Stimulated activated CD4-positive, alpha-beta T cell treated with anti-CD3 and anti-CD28 coated beads, Interleukin-12 subunit alpha, Interleukin-12 subunit beta, amount 100 ng/mL, for 48 hours (primary cell): ENCODE measurements around the gene TAF6.
"Not testable (repeated sequence)": the region's sequence is repeated elsewhere in the genome, so short reads cannot be mapped to it uniquely, and the experiment has no call there.

Experiments used
- DNase-seq, 3 donors: peaks; one replicate each; pipeline ENCODE4 v3.0.0-alpha.2; 2020; ENCODE audit warnings: low read depth in 2 of 3, low spot score in 1 of 3

TAF6 gene

GRCh38 chr7:100152937-100153666 is 33.9 kb upstream of the TAF6 start:
- no peak for DNase-seq

- no peak for DNase-seq
These were observed 33.2 kb upstream of the TAF6 start for GRCh38 chr7:100152404-100152803.

- peak; percentile 96 to 98 (median 97) for DNase-seq
These were observed 29.6 kb upstream of the TAF6 start, which contains the start of gene LAMTOR4 for GRCh38 chr7:100148559-100149328. Gene LAMTOR4, plus strand, starts transcription at chr7:100148918. Its CDS starts 55 bp downstream, at chr7:100148973.

GRCh38 chr7:100148225-100148558 is 29.0 kb upstream of the TAF6 start:
- DNase-seq = no peak

GRCh38 chr7:100147278-100147677 is 28.1 kb upstream of the TAF6 start:
- no peak for DNase-seq

GRCh38 chr7:100146350-100146749 is 27.2 kb upstream of the TAF6 start:
- DNase-seq = not testable (repeated sequence)

- no peak for DNase-seq
These were observed 23.3 kb upstream of the TAF6 start for GRCh38 chr7:100142461-100142860.

GRCh38 chr7:100141555-100141949 is 22.4 kb upstream of the TAF6 start:
- no peak for DNase-seq

- DNase-seq = no peak
These were observed 18.9 kb upstream of the TAF6 start for GRCh38 chr7:100137851-100138760.

- peak in 2 of 3 donors; percentile 44 to 50 for DNase-seq
These were observed 13.6 kb upstream of the TAF6 start for GRCh38 chr7:100132697-100133151.

GRCh38 chr7:100132126-100132525 is 13.0 kb upstream of the TAF6 start:
- DNase-seq = no peak

- peak; percentile 68 to 96 (median 75) for DNase-seq
These were observed 11.7 kb upstream of the TAF6 start for GRCh38 chr7:100130608-100131453.

GRCh38 chr7:100130220-100130607 is 11.1 kb upstream of the TAF6 start:
- not testable (repeated sequence) for DNase-seq

- no peak for DNase-seq
These were observed 9.4 kb upstream of the TAF6 start for GRCh38 chr7:100128637-100128963.

GRCh38 chr7:100127866-100128636 is 8.9 kb upstream of the TAF6 start:
- DNase-seq = no peak

- peak; percentile 84 to 95 (median 86) for DNase-seq
These were observed 8.0 kb upstream of the TAF6 start, which contains the start of gene MBLAC1 for GRCh38 chr7:100126931-100127865. Gene MBLAC1, plus strand, starts transcription at chr7:100126967. Its CDS starts 429 bp downstream, at chr7:100127396.

GRCh38 chr7:100126239-100126930 is 7.2 kb upstream of the TAF6 start:
- DNase-seq = no peak
